NT2/D1 (cell line): ENCODE results near the gene CDK11B.
"Not testable (repeated sequence)": the region's sequence is repeated elsewhere in the genome, so short reads cannot be mapped to it uniquely, and the experiment has no call there.

ENCODE experiments used
- DNase-seq: peaks from one replicate; pipeline ENCODE4 v3.0.0-alpha.2; 2011; ENCODE audit warnings: low read depth, low spot score
- H3K27me3 ChIP-seq: 2 replicates; pipeline ENCODE4 v1.6.0; 2011; ENCODE audit warnings: mild to moderate bottlenecking; ENCODE audit not compliant: insufficient read length, insufficient read depth
- H3K36me3 ChIP-seq: 2 replicates; pipeline ENCODE4 v1.6.1; 2011; ENCODE audit warnings: mild to moderate bottlenecking, low read length, mixed read lengths; ENCODE audit not compliant: insufficient read depth, insufficient read length
- H3K4me1 ChIP-seq: 2 replicates; pipeline ENCODE4 v1.5.1; 2011; ENCODE audit not compliant: insufficient read depth, insufficient read length
- H3K4me3 ChIP-seq: 2 replicates; pipeline ENCODE4 v1.5.1; 2011; ENCODE audit warnings: low read depth; ENCODE audit not compliant: insufficient read length
- H3K9ac ChIP-seq: 2 replicates; pipeline ENCODE4 v1.6.0; 2011; ENCODE audit warnings: low read depth; ENCODE audit not compliant: insufficient read length
- H3K9me3 ChIP-seq: 2 replicates; pipeline ENCODE4 v1.5.1; 2011; ENCODE audit warnings: mild to moderate bottlenecking, low read length; ENCODE audit not compliant: insufficient read depth
- SUZ12 ChIP-seq: IDR thresholded peaks from 2 replicates; pipeline ENCODE4 v1.6.1; 2011; ENCODE audit not compliant: insufficient read length, insufficient read depth; ENCODE audit errors: extremely low read depth
- YY1 ChIP-seq: IDR thresholded peaks from 2 replicates; pipeline ENCODE4 v1.6.1; 2011; ENCODE audit not compliant: insufficient read length, insufficient read depth
- ZNF274 ChIP-seq: IDR thresholded peaks from 2 replicates; pipeline ENCODE4 v1.6.1; 2011; ENCODE audit warnings: mild to moderate bottlenecking, low read depth, low read length

The CDK11B gene

DNA sequence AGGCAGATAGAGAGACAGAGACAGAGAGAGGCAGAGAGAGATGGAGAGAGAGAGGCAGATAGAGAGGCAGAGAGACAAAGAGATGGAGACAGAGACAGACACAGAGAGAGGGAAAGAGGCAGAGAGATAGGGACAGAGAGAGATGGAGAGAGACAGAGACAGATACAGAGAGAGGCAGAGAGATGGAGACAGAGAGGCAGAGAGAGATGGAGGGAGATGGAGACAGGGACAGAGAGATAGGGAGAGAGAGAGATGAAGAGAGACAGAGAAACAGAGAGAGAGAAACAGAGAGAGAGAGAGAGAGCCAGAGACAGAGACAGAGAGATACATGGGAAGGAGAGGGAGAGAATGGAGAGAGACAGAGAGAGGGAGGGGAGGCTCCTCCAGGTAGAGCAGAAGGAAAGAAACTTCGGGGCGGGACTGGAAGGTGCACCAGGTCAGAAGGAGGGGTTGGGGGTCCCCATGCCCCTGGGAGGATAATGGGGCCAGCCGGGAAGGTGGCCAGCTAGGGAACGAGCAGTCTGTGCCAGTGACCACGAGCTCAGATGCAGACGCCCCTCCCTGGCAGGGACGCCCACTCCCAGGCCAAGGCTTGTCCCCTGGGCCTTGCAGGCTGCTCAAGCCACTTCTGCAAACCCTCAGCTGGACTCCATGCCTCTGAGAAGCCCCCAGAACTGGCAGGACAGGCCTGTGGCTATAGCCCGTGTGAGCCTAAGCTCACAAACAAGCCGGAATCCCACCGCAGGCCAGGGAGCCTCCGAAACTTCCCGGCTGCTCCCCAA, 62.1 kb downstream of the CDK11B start:
- Histone ChIP-seq H3K36me3 (no peaks in the 10 kb centered on the region), H3K27me3 (peaks cover 20% of the 10 kb centered on the region), H3K4me1 (peaks cover 30% of the 10 kb centered on the region), H3K9ac (peak overlapping the region; percentile 51), H3K4me3 (no peak overlapping the region), H3K9me3 (no peaks in the 10 kb centered on the region)
- DNase-seq, result no peak
- TF ChIP-seq YY1 (no peak), ZNF274 (no peak), SUZ12 (no peak)

GRCh38 chr1:1595341-1595740, 63.5 kb downstream of the CDK11B start:
- peaks cover 25% of the 10 kb centered on the region for H3K4me1 ChIP-seq
- H3K9ac ChIP-seq, H3K36me3 ChIP-seq: not testable (repeated sequence)

GRCh38 chr1:1594602-1595260, 64.1 kb downstream of the CDK11B start:
- peaks cover 7% of the 10 kb centered on the region for H3K27me3 ChIP-seq
- peaks cover 25% of the 10 kb centered on the region for H3K4me1 ChIP-seq
- no peak for TF ChIP-seq YY1
- no peak for TF ChIP-seq SUZ12
- TF ChIP-seq ZNF274, result no peak
- H3K4me3 ChIP-seq, result no peak overlapping the region
- no peaks in the 10 kb centered on the region for H3K9me3 ChIP-seq
- no peaks in the 10 kb centered on the region for H3K36me3 ChIP-seq
- no peak overlapping the region for H3K9ac ChIP-seq
- DNase-seq, result no peak

More at GRCh38 chr1:1595341-1595740, 63.5 kb downstream of the CDK11B start:
- not testable (repeated sequence) for H3K27me3 ChIP-seq, H3K4me3 ChIP-seq, DNase-seq, H3K9me3 ChIP-seq

DNA sequence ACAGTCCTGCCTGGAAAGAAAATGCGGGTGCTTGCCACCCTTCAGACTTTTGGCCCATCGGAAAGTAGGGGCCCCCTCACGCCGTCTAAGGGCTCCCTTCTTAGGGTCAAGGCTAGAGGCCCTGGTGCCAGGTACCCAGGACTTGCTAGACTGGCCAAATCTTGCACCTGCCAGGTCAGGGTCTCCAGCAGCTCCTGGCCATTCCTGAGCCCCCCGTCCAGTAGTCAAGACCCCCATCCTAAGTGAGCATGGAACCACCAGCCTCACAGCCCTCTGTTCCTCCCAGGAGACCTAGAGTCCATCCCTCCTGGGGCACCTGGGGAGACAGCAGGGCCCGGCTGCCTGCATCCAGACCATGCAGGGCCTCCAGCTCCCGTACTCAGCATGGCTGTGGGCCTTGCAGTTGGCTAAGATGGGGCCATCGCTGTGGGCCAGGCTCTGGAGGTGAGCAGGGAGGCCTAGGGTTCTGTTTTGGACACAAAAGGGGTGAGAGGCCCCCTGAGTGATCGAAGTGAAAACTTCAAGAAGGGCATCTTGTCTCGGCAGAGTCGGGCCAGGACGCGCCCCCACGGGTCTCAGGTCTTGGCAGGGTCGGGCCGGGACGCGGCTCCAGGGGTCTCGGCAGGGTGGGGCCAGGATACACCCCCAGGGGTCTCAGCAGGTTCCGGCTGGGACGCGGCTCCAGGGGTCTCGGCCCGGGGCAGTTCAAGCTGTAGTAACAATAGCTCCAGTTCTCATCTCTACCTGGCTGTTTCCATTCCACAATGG, 64.8 kb downstream of the CDK11B start:
- no peak for DNase-seq
- Histone ChIP-seq H3K9ac (peak overlapping the region; percentile 5), H3K9me3 (no peaks in the 10 kb centered on the region), H3K27me3 (peaks cover 7% of the 10 kb centered on the region), H3K4me1 (peaks cover 22% of the 10 kb centered on the region), H3K36me3 (no peaks in the 10 kb centered on the region), H3K4me3 (no peak overlapping the region)
- TF ChIP-seq YY1 (no peak), ZNF274 (no peak), SUZ12 (no peak)

GRCh38 chr1:1591452-1591851, 67.4 kb downstream of the CDK11B start:
- no peaks in the 10 kb centered on the region for H3K9me3 ChIP-seq
- no peak overlapping the region for H3K4me3 ChIP-seq
- no peak overlapping the region for H3K9ac ChIP-seq
- no peaks in the 10 kb centered on the region for H3K36me3 ChIP-seq
- no peak for DNase-seq
- H3K27me3 ChIP-seq, result peaks cover 7% of the 10 kb centered on the region
- TF ChIP-seq YY1 (no peak), ZNF274 (no peak), SUZ12 (no peak)
- peaks cover 7% of the 10 kb centered on the region for H3K4me1 ChIP-seq
